Neutrophil (primary cell): ENCODE measurements around the gene BANP.

Experiments
- H3K27ac ChIP-seq: fragments of 200-600 bp; sonication (generic); 2 replicates; pipeline ENCODE4 v1.5.1; 2016; ENCODE audit warnings: mild to moderate bottlenecking, moderate library complexity
- H3K27me3 ChIP-seq: fragments of 200-600 bp; sonication (generic); 2 replicates; pipeline ENCODE4 v1.6.0; 2016; ENCODE audit warnings: mild to moderate bottlenecking
- H3K36me3 ChIP-seq: fragments of 200-600 bp; sonication (generic); 2 replicates; pipeline ENCODE4 v1.5.1; 2017
- H3K4me1 ChIP-seq, 2 experiments: fragments of 200-600 bp in 1 of 2; sonication (generic) in 1 of 2; 1 replicate in 1 of 2; 2 replicates in 1 of 2; pipeline versions ENCODE4 v1.5.1 to v1.6.1; 2013 to 2016; ENCODE audit warnings: low read depth in 1 of 2, low read length in 1 of 2, mild to moderate bottlenecking in 1 of 2, moderate library complexity in 1 of 2; ENCODE audit not compliant: control insufficient read depth in 1 of 2, insufficient read depth in 1 of 2
- H3K4me3 ChIP-seq, 2 experiments: fragments of 200-600 bp in 1 of 2; sonication (generic) in 1 of 2; 1 replicate in 1 of 2; 2 replicates in 1 of 2; pipeline ENCODE4 v1.5.1; 2013 to 2016; ENCODE audit warnings: low read depth in 1 of 2, low read length in 1 of 2, mild to moderate bottlenecking in 1 of 2, moderate library complexity in 1 of 2
- H3K9me3 ChIP-seq: fragments of 200-600 bp; sonication (generic); 2 replicates; pipeline ENCODE4 v1.5.1; 2016
- CTCF ChIP-seq: fragments of 200-600 bp; sonication (generic); IDR thresholded peaks from 2 replicates; pipeline ENCODE4 v1.5.1; 2016; ENCODE audit warnings: antibody characterized with exemption

Gene BANP

GRCh38 chr16:88062341-88063210, 111.3 kb downstream of the BANP start:
- H3K4me1 ChIP-seq: no peaks in the 10 kb centered on the region
- TF ChIP-seq CTCF: no peak
- no peak overlapping the region for H3K4me3 ChIP-seq
- no peak overlapping the region for H3K27ac ChIP-seq
- H3K36me3 ChIP-seq: peaks cover 97% of the 10 kb centered on the region
- no peaks in the 10 kb centered on the region for H3K9me3 ChIP-seq
- no peaks in the 10 kb centered on the region for H3K27me3 ChIP-seq

GRCh38 chr16:88063211-88063773, 112.1 kb downstream of the BANP start:
- H3K36me3 ChIP-seq: peaks cover 97% of the 10 kb centered on the region
- no peaks in the 10 kb centered on the region for H3K4me1 ChIP-seq
- no peak overlapping the region for H3K4me3 ChIP-seq
- no peak overlapping the region for H3K27ac ChIP-seq
- TF ChIP-seq CTCF: no peak
- H3K9me3 ChIP-seq: no peaks in the 10 kb centered on the region
- no peaks in the 10 kb centered on the region for H3K27me3 ChIP-seq

GRCh38 chr16:88064011-88064888, 113.0 kb downstream of the BANP start:
- no peak for TF ChIP-seq CTCF
- no peak overlapping the region for H3K27ac ChIP-seq
- H3K27me3 ChIP-seq: no peaks in the 10 kb centered on the region
- H3K36me3 ChIP-seq: peaks cover 90% of the 10 kb centered on the region
- H3K9me3 ChIP-seq: no peaks in the 10 kb centered on the region
- no peaks in the 10 kb centered on the region for H3K4me1 ChIP-seq
- no peak overlapping the region for H3K4me3 ChIP-seq

- Histone ChIP-seq H3K36me3 (peaks cover 90% of the 10 kb centered on the region), H3K27ac (no peak overlapping the region), H3K27me3 (no peaks in the 10 kb centered on the region), H3K4me3 (no peak overlapping the region), H3K9me3 (no peaks in the 10 kb centered on the region), H3K4me1 (no peaks in the 10 kb centered on the region)
- TF ChIP-seq CTCF: no peak
These were observed 113.9 kb downstream of the BANP start for GRCh38 chr16:88064889-88065746.

- H3K4me1 ChIP-seq: no peaks in the 10 kb centered on the region
- H3K27me3 ChIP-seq: no peaks in the 10 kb centered on the region
- TF ChIP-seq CTCF: no peak
- peaks cover 90% of the 10 kb centered on the region for H3K36me3 ChIP-seq
- H3K4me3 ChIP-seq: no peak overlapping the region
- H3K27ac ChIP-seq: no peak overlapping the region
- no peaks in the 10 kb centered on the region for H3K9me3 ChIP-seq
These were observed 114.5 kb downstream of the BANP start for GRCh38 chr16:88065747-88066142.
